Thyroid gland (tissue), 4 donors: ENCODE data around the gene ZNF548.

Experiments
- CTCF ChIP-seq, 6 experiments: fragments of 200-600 bp in 3 of 6; fragments of 450-650 bp in 3 of 6; sonication (generic) in 3 of 6; IDR thresholded peaks; one replicate each; pipeline ENCODE4 v1.5.1; 2016 to 2019; ENCODE audit warnings: antibody characterized with exemption in 6 of 6, mild to moderate bottlenecking in 2 of 6, inconsistent platforms in 1 of 6, moderate library complexity in 1 of 6
- POLR2A ChIP-seq, 2 donors: fragments of 450-650 bp; IDR thresholded peaks; one replicate each; pipeline ENCODE4 v1.6.1; 2017; ENCODE audit warnings: antibody characterized with exemption in 2 of 2, mild to moderate bottlenecking in 2 of 2, moderate library complexity in 1 of 2

GRCh38 chr19:57421037-57421436, 31.4 kb downstream of the ZNF548 start:
- TF ChIP-seq CTCF (IDR thresholded peaks at IDR 0.05) (no peak), POLR2A (IDR thresholded peaks at IDR 0.05) (no peak)
